HEK293T (cell line): ENCODE results near the gene BAMBI.

Source experiments
- CTCF ChIA-PET: fragments of 350-600 bp; formaldehyde crosslinking; extraction: SDS; loops from one replicate; lab custom pipeline; 2021; ENCODE audit warnings: antibody characterized with exemption, inconsistent platforms; lab: Yijun Ruan, JAX
- POLR2A ChIA-PET: fragments of 350-600 bp; formaldehyde crosslinking; extraction: SDS; loops from one replicate; lab custom pipeline; 2020; ENCODE audit warnings: antibody characterized with exemption, inconsistent platforms; lab: Yijun Ruan, JAX
- DNase-seq: peaks from one replicate; pipeline ENCODE4 v3.0.0; 2012; ENCODE audit warnings: mixed read lengths; ENCODE audit errors: extremely low spot score
- ARNT ChIP-seq: fragments of 450-650 bp; IDR thresholded peaks from 2 replicates; pipeline ENCODE4 v1.6.1; 2017; ENCODE audit warnings: mild to moderate bottlenecking
- BHLHE40 ChIP-seq: fragments of 450-650 bp; IDR thresholded peaks from 2 replicates; pipeline ENCODE4 v1.6.1; 2016; ENCODE audit warnings: mild to moderate bottlenecking, moderate library complexity, borderline replicate concordance
- CTBP1 ChIP-seq: fragments of 450-650 bp; IDR thresholded peaks from 2 replicates; pipeline ENCODE4 v1.6.1; 2016; ENCODE audit warnings: borderline replicate concordance
- ELF4 ChIP-seq: fragments of 450-650 bp; IDR thresholded peaks from 2 replicates; pipeline ENCODE4 v1.6.1; 2017; ENCODE audit warnings: antibody characterized with exemption
- FOXA1 ChIP-seq: fragments of 450-650 bp; IDR thresholded peaks from 2 replicates; pipeline ENCODE4 v1.6.1; 2016; ENCODE audit warnings: mild to moderate bottlenecking
- FOXK2 ChIP-seq: fragments of 450-650 bp; IDR thresholded peaks from 2 replicates; pipeline ENCODE4 v1.6.1; 2016; ENCODE audit warnings: mild to moderate bottlenecking
- FOXM1 ChIP-seq: fragments of 450-650 bp; IDR thresholded peaks from 2 replicates; pipeline ENCODE4 v1.6.1; 2017; ENCODE audit warnings: mild to moderate bottlenecking, borderline replicate concordance
- HDGF ChIP-seq: fragments of 450-650 bp; IDR thresholded peaks from 2 replicates; pipeline ENCODE4 v1.6.1; 2017; ENCODE audit warnings: antibody characterized with exemption, borderline replicate concordance
- L3MBTL2 ChIP-seq: fragments of 450-650 bp; conservative IDR thresholded peaks from 2 replicates; pipeline ENCODE4 v1.6.1; 2016; ENCODE audit warnings: mild to moderate bottlenecking
- LEF1 ChIP-seq: fragments of 450-650 bp; IDR thresholded peaks from 2 replicates; pipeline ENCODE4 v1.6.1; 2017; ENCODE audit warnings: mild to moderate bottlenecking, borderline replicate concordance
- NFRKB ChIP-seq: fragments of 450-650 bp; IDR thresholded peaks from 2 replicates; pipeline ENCODE4 v1.6.1; 2016; ENCODE audit warnings: mild to moderate bottlenecking, moderate library complexity
- PKNOX1 ChIP-seq: fragments of 450-650 bp; IDR thresholded peaks from 2 replicates; pipeline ENCODE4 v1.6.1; 2016
- SP1 ChIP-seq: fragments of 450-650 bp; IDR thresholded peaks from 2 replicates; pipeline ENCODE4 v1.6.1; 2017
- SUZ12 ChIP-seq: fragments of 450-650 bp; IDR thresholded peaks from 2 replicates; pipeline ENCODE4 v1.6.1; 2016; ENCODE audit warnings: mild to moderate bottlenecking
- TARDBP ChIP-seq: fragments of 450-650 bp; IDR thresholded peaks from 2 replicates; pipeline ENCODE4 v1.6.1; 2016
- ZNF384 ChIP-seq: fragments of 450-650 bp; IDR thresholded peaks from 2 replicates; pipeline ENCODE4 v1.6.1; 2016

BAMBI gene

GRCh38 chr10:28676968-28677887, at the start of gene BAMBI:
Gene BAMBI (plus strand): TSS chr10:28677521. CDS start chr10:28677898, 377 bp downstream.
- POLR2A ChIA-PET: interaction anchor here (0.8 to 1.8 kb wide), 8 partner anchors 9 to 455 kb away, joined by 3 to 18 read pairs (median 3); no protein-coding TSS in a partner anchor
- TF ChIP-seq L3MBTL2 (peak; percentile 30; the same call in 1 of the 2 replicates), PKNOX1 (peak; percentile 82), BHLHE40 (no peak)
- CTCF ChIA-PET: interaction anchor here (0.6 to 1.2 kb wide), 6 partner anchors 9 to 687 kb away, joined by 3 to 4 read pairs (median 3); no protein-coding TSS in a partner anchor

GRCh38 chr10:28628184-28628893, 49.0 kb upstream of the BAMBI start:
- peak; percentile 75 for DNase-seq
- ChIA-PET CTCF (interaction anchor here (0.6 to 1.6 kb wide), 9 partner anchors 9 to 394 kb away, joined by 3 to 9 read pairs (median 4); no protein-coding TSS in a partner anchor), POLR2A (no interaction called here)
- TF ChIP-seq CTBP1: no peak
- TF ChIP-seq ARNT: no peak
- TF ChIP-seq FOXM1: no peak
- no peak for TF ChIP-seq LEF1
- TF ChIP-seq SP1: no peak
- no peak for TF ChIP-seq TARDBP
- no peak for TF ChIP-seq FOXK2
- no peak for TF ChIP-seq BHLHE40
- TF ChIP-seq PKNOX1: no peak
- TF ChIP-seq HDGF: no peak
- no peak for TF ChIP-seq ZNF384
- no peak for TF ChIP-seq ELF4
- TF ChIP-seq NFRKB: no peak
- no peak for TF ChIP-seq L3MBTL2
- no peak for TF ChIP-seq FOXA1

More at GRCh38 chr10:28676968-28677887, at the start of gene BAMBI:
- peak; percentile 81 for DNase-seq

GRCh38 chr10:28631896-28632583, 45.3 kb upstream of the BAMBI start:
- CTCF ChIA-PET: interaction anchor here (0.7 kb wide), 3 partner anchors 308 to 673 kb away, joined by 3 to 4 read pairs (median 3); no protein-coding TSS in a partner anchor
- POLR2A ChIA-PET: no interaction called here
- no peak for DNase-seq
- no peak for TF ChIP-seq ZNF384
- no peak for TF ChIP-seq FOXK2
- no peak for TF ChIP-seq L3MBTL2
- no peak for TF ChIP-seq SUZ12
- TF ChIP-seq FOXM1: no peak
- TF ChIP-seq FOXA1: no peak
- TF ChIP-seq CTBP1: no peak
- no peak for TF ChIP-seq BHLHE40
- TF ChIP-seq TARDBP: no peak
- no peak for TF ChIP-seq HDGF
- TF ChIP-seq ELF4: no peak
- TF ChIP-seq NFRKB: no peak
- no peak for TF ChIP-seq ARNT
- no peak for TF ChIP-seq SP1
- no peak for TF ChIP-seq PKNOX1
- no peak for TF ChIP-seq LEF1

GRCh38 chr10:28632584-28632945, 44.8 kb upstream of the BAMBI start:
- ChIA-PET POLR2A (no interaction called here), CTCF (interaction anchor here (0.7 kb wide), 3 partner anchors 307 to 672 kb away, joined by 3 to 4 read pairs (median 3); no protein-coding TSS in a partner anchor)

More at GRCh38 chr10:28632584-28632945, 44.8 kb upstream of the BAMBI start:
- no peak for DNase-seq
- TF ChIP-seq BHLHE40 (no peak), HDGF (no peak), FOXM1 (no peak), SP1 (no peak), LEF1 (no peak), TARDBP (no peak), L3MBTL2 (no peak), FOXK2 (no peak), NFRKB (no peak), ZNF384 (no peak), ARNT (no peak), ELF4 (no peak), PKNOX1 (no peak)
